Heart left ventricle (tissue), 16 donors: Measurements from ENCODE around the gene DAD1. TPM values are rescaled to one million over a fixed set of nuclear protein-coding genes. Genes with fewer than 3 reads are reported as not detected.
"Not testable (repeated sequence)": the region's sequence is repeated elsewhere in the genome, so short reads cannot be mapped to it uniquely, and the experiment has no call there.

Source experiments
- ATAC-seq, 4 donors: fragments of 200-7000 bp; cut with Tn5 transposase; one replicate each; pipeline ENCODE4 v1.9.1; 2020 to 2022; ENCODE audit warnings: moderate library complexity in 4 of 4, mild to moderate bottlenecking in 3 of 4, moderate number of reproducible peaks in 1 of 4
- DNase-seq, 5 donors: peaks; one replicate each; pipeline ENCODE4 v3.0.0-alpha.2; 2020
- H3K27ac ChIP-seq, 12 donors: fragments of 200-600 bp; sonication (generic) in 4 of 12; one replicate each; pipeline versions ENCODE4 v1.5.0 to v1.8.0; 2016 to 2022; ENCODE audit warnings: mild to moderate bottlenecking in 2 of 12
- H3K27me3 ChIP-seq, 9 donors: fragments of 200-600 bp; sonication (generic) in 2 of 9; one replicate each; pipeline versions ENCODE4 v1.5.1 to v1.8.0; 2016 to 2022; ENCODE audit warnings: mild to moderate bottlenecking in 3 of 9
- H3K36me3 ChIP-seq, 9 donors: fragments of 200-600 bp; sonication (generic) in 2 of 9; one replicate each; pipeline versions ENCODE4 v1.5.0 to v1.8.0; 2018 to 2022; ENCODE audit warnings: mild to moderate bottlenecking in 2 of 9
- H3K4me1 ChIP-seq, 12 donors: fragments of 200-600 bp; sonication (generic) in 4 of 12; one replicate each; pipeline versions ENCODE4 v1.5.0 to v1.8.0; 2016 to 2022; ENCODE audit warnings: mild to moderate bottlenecking in 3 of 12
- H3K4me3 ChIP-seq, 12 donors: fragments of 200-600 bp; sonication (generic) in 4 of 12; one replicate each; pipeline versions ENCODE4 v1.5.0 to v1.8.0; 2017 to 2022; ENCODE audit warnings: mild to moderate bottlenecking in 9 of 12, moderate library complexity in 4 of 12
- H3K9me3 ChIP-seq, 12 donors: fragments of 200-600 bp; sonication (generic) in 4 of 12; one replicate each; pipeline versions ENCODE4 v1.5.0 to v1.8.0; 2016 to 2022; ENCODE audit warnings: mild to moderate bottlenecking in 1 of 12
- CTCF ChIP-seq, 12 donors: fragments of 200-600 bp; sonication (generic) in 4 of 12; IDR thresholded peaks; one replicate each; pipeline versions ENCODE4 v1.5.0 to v1.8.0; 2018 to 2022; ENCODE audit warnings: antibody characterized with exemption in 12 of 12, mild to moderate bottlenecking in 5 of 12
- POLR2A ChIP-seq, 2 donors: fragments of 450-650 bp; IDR thresholded peaks; one replicate each; pipeline ENCODE4 v1.6.1; 2017; ENCODE audit warnings: antibody characterized with exemption in 2 of 2, mild to moderate bottlenecking in 2 of 2, moderate library complexity in 2 of 2
- whole genome bisulfite sequencing, 4 donors: extraction: QIAGEN DNeasy Blood & Tissue Kit in 2 of 4; methylation state at CpG; one replicate each; pipeline versions ENCODE4 v1.1.5 to v1.1.7; 2013 to 2018; 5-methylcytosine and 5-hydroxymethylcytosine counted together
- intact Hi-C, 10 donors: fragments of 100-400 bp; cut with DNase I; formaldehyde crosslinking; loops; one replicate each; pipeline versions ENCODE4 v1.11.1 to v1.14.2; 2022
- polyA plus RNA-seq, 2 donors: library from polyadenylated mRNA; stranded (reverse); fragments of 200-250 nt; gene quantifications; one replicate each; pipeline ENCODE4 v1.2.3, GENCODE V29; 2013
- total RNA-seq, 9 donors: library from RNA; depleted of rRNA in 2 of 9; stranded (reverse); fragments of >200 nt in 2 of 9; fragmentation: NEBNext Ultra II Directional in 3 of 9; extraction: Animal tissue kit (Norgen Biotek cat#: 25700) in 3 of 9; gene quantifications; one replicate each; pipeline versions ENCODE4 v1.1.0 to v1.2.4, GENCODE V29; 2016 to 2023
- donor health status: ischemic (EF 13 %, LVEDD 7.1; RV severe dilation, severe dysfunction).
- donor health status: healthy with polysubstance abuse.
- donor health status: DM: no; HTN: yes; CAD: no.
- donor health status: DM: no; HTN: no; CAD: no.
- donor health status: ischemic (EF 25% LVEDD 6.9; RV normal size, moderate dysfunction).
- donor health status: ischemic (EF 25% LVEDD 5.7; RV mildly dilated, moderate dysfunction).
- donor health status: healthy.
- donor health status: DM: yes; HTN: yes; CAD: no.
- donor health status: ischemic (EF 35%, LVEDD 5.7; RV mildly dilated, moderate dysfunction).
- donor health status: nonischemic (EF 11% LVEDD 7.7; RV severe dilation, severe dysfunction).
- donor health status: DM: yes; HTN: yes; CAD: no.
- donor health status: PGD.
- donor health status: ischemic (EF 29% LVEDD 5.4; RV normal size, mild dysfunction).
- donor health status: nonischemic (EF 23%, LVEDD 6.1; RV moderate dilation, normal function).

The DAD1 gene
- total and polyA plus RNA-seq, 11 donors = 108 to 402 (median 147) TPM

- ATAC-seq (no peak), DNase-seq (no peak)
- no peaks in the 10 kb centered on the region for H3K9me3 ChIP-seq
- H3K4me1 ChIP-seq = peaks cover 0 to 8% (median 0%) of the 10 kb centered on the region in 12 donors
- H3K36me3 ChIP-seq = no peaks in the 10 kb centered on the region
- WGBS, 4 donors = 16 to 23% (median 17%) methylated on average over 2 of the region's 2 CpGs
- H3K27me3 ChIP-seq = no peaks in the 10 kb centered on the region
- no peak overlapping the region for H3K27ac ChIP-seq
- intact Hi-C loops = no loop called here
- H3K4me3 ChIP-seq = no peak overlapping the region
- TF ChIP-seq CTCF (IDR thresholded peaks at IDR 0.05) = no peak
- TF ChIP-seq POLR2A (IDR thresholded peaks at IDR 0.05) = no peak
Measured at GRCh38 chr14:22623047-22623446, 34.0 kb upstream of the DAD1 start.

GRCh38 chr14:22622255-22622654 lies 33.2 kb upstream of the DAD1 start:
- Histone ChIP-seq H3K27ac (no peak overlapping the region), H3K27me3 (no peaks in the 10 kb centered on the region), H3K9me3 (no peaks in the 10 kb centered on the region), H3K4me1 (peaks cover 0 to 8% (median 0%) of the 10 kb centered on the region in 12 donors), H3K4me3 (no peak overlapping the region), H3K36me3 (no peaks in the 10 kb centered on the region)
- DNase-seq = no peak
- ATAC-seq = no peak
- WGBS, 4 donors = 83 to 97% (median 91%) methylated on average over 2 of the region's 2 CpGs
- intact Hi-C loops = no loop called here
- TF ChIP-seq CTCF (IDR thresholded peaks at IDR 0.05) (no peak), POLR2A (IDR thresholded peaks at IDR 0.05) (no peak)

- intact Hi-C loops, H3K27ac ChIP-seq, H3K9me3 ChIP-seq, H3K27me3 ChIP-seq, DNase-seq, H3K4me3 ChIP-seq, ATAC-seq: not testable (repeated sequence)
- Histone ChIP-seq H3K36me3 (peaks cover 0 to 21% (median 14%) of the 10 kb centered on the region in 9 donors), H3K4me1 (peaks cover 0 to 13% (median 6%) of the 10 kb centered on the region in 12 donors)
- 91 to 95% (median 93%) methylated on average over 2 of the region's 2 CpGs for WGBS, 4 donors
Measured at GRCh38 chr14:22615765-22616164, 26.7 kb upstream of the DAD1 start.

GRCh38 chr14:22614240-22614799 lies 25.3 kb upstream of the DAD1 start:
- intact Hi-C loops = no loop called here
- Histone ChIP-seq H3K4me1 (peaks cover 0 to 13% (median 6%) of the 10 kb centered on the region in 12 donors), H3K9me3 (peaks cover 0 to 4% (median 0%) of the 10 kb centered on the region in 12 donors), H3K27me3 (no peaks in the 10 kb centered on the region), H3K4me3 (no peak overlapping the region), H3K27ac (peak overlapping the region in 1 of 12 donors; percentile 22), H3K36me3 (peaks cover 0 to 35% (median 28%) of the 10 kb centered on the region in 9 donors)
- ATAC-seq = peak in 2 of 4 donors; percentile 51 to 62
- no peak for DNase-seq
- WGBS, 4 donors = 11 to 20% (median 19%) methylated on average over 6 of the region's 6 CpGs
- TF ChIP-seq CTCF (IDR thresholded peaks at IDR 0.05) = no peak
- no peak for TF ChIP-seq POLR2A (IDR thresholded peaks at IDR 0.05)
